HEK293 (cell line): ENCODE measurements around the gene CYP1B1.

Experiments used
- CTCF ChIA-PET: fragments of 350-600 bp; formaldehyde crosslinking; extraction: SDS; loops from one replicate; lab custom pipeline; 2021; ENCODE audit warnings: antibody characterized with exemption; lab: Yijun Ruan, JAX
- POLR2A ChIA-PET: fragments of 300-600 bp; formaldehyde crosslinking; extraction: SDS; loops from one replicate; lab custom pipeline; 2020; ENCODE audit warnings: antibody characterized with exemption, inconsistent platforms; lab: Yijun Ruan, JAX
- H3K27ac ChIP-seq: fragments of 200-500 bp; sonication (Bioruptor generic); 2 replicates; pipeline ENCODE4 v1.5.1; 2014; ENCODE audit warnings: low read depth, low read length, control low read depth, inconsistent platforms; ENCODE audit errors: extremely low read depth
- H3K36me3 ChIP-seq, 2 experiments: fragments of 200-500 bp in 1 of 2; sonication (Bioruptor generic) in 1 of 2; 1 replicate in 1 of 2; 2 replicates in 1 of 2; pipeline ENCODE4 v1.5.1; 2014 to 2017; ENCODE audit warnings: inconsistent platforms in 2 of 2, low read length in 2 of 2; ENCODE audit not compliant: control insufficient read depth in 2 of 2, insufficient read depth in 1 of 2
- H3K4me1 ChIP-seq: fragments of 200-500 bp; sonication (Bioruptor generic); 2 replicates; pipeline ENCODE4 v1.5.1; 2014; ENCODE audit warnings: mild to moderate bottlenecking, low read length, inconsistent platforms; ENCODE audit not compliant: control insufficient read depth, insufficient read depth
- H3K4me3 ChIP-seq: 2 replicates; pipeline ENCODE4 v1.5.1; 2011; ENCODE audit warnings: low read depth, mild to moderate bottlenecking, control low read depth, low read length, moderate library complexity
- H3K9me3 ChIP-seq: fragments of 200-500 bp; sonication (Bioruptor generic); 2 replicates; pipeline ENCODE4 v1.5.1; 2014; ENCODE audit warnings: low read depth, low read length, inconsistent platforms; ENCODE audit not compliant: control insufficient read depth, insufficient read depth
- INSM2 ChIP-seq: fragments of 450-650 bp; formaldehyde crosslinking; IDR thresholded peaks from 2 replicates; pipeline ENCODE4 v1.5.1; 2016; ENCODE audit warnings: missing biosample characterization, missing genetic modification characterization
- PRDM10 ChIP-seq: fragments of 450-650 bp; formaldehyde crosslinking; IDR thresholded peaks from 2 replicates; pipeline ENCODE4 v1.5.1; 2016; ENCODE audit warnings: missing biosample characterization, missing genetic modification characterization
- SP3 ChIP-seq: fragments of 450-650 bp; formaldehyde crosslinking; IDR thresholded peaks from 2 replicates; pipeline ENCODE4 v1.5.1; 2016; ENCODE audit warnings: missing biosample characterization, missing genetic modification characterization
- SP7 ChIP-seq: fragments of 450-650 bp; formaldehyde crosslinking; IDR thresholded peaks from 2 replicates; pipeline ENCODE4 v1.5.1; 2016; ENCODE audit warnings: missing biosample characterization, missing genetic modification characterization
- TCF7L2 ChIP-seq: IDR thresholded peaks from 2 replicates; pipeline ENCODE4 v1.6.1; 2011; ENCODE audit warnings: low read depth, mild to moderate bottlenecking, inconsistent platforms, low read length, moderate library complexity, borderline replicate concordance
- ZBTB17 ChIP-seq: fragments of 450-650 bp; formaldehyde crosslinking; IDR thresholded peaks from 2 replicates; pipeline ENCODE4 v1.5.1; 2016; ENCODE audit warnings: missing biosample characterization, missing genetic modification characterization
- ZBTB20 ChIP-seq: fragments of 450-650 bp; formaldehyde crosslinking; IDR thresholded peaks from 2 replicates; pipeline ENCODE4 v1.5.1; 2016; ENCODE audit warnings: missing biosample characterization, missing genetic modification characterization
- ZBTB21 ChIP-seq: fragments of 450-650 bp; formaldehyde crosslinking; IDR thresholded peaks from 2 replicates; pipeline ENCODE4 v1.5.1; 2017; ENCODE audit warnings: missing biosample characterization, missing genetic modification characterization
- ZFP37 ChIP-seq: fragments of 450-650 bp; formaldehyde crosslinking; IDR thresholded peaks from 2 replicates; pipeline ENCODE4 v1.5.1; 2016; ENCODE audit warnings: missing biosample characterization, missing genetic modification characterization
- ZNF24 ChIP-seq: fragments of 450-650 bp; formaldehyde crosslinking; IDR thresholded peaks from 2 replicates; pipeline ENCODE4 v1.5.1; 2016; ENCODE audit warnings: missing biosample characterization, missing genetic modification characterization
- ZNF335 ChIP-seq: fragments of 450-650 bp; formaldehyde crosslinking; conservative IDR thresholded peaks from 2 replicates; pipeline ENCODE4 v1.5.1; 2016; ENCODE audit warnings: missing biosample characterization, missing genetic modification characterization
- ZNF37A ChIP-seq: fragments of 450-650 bp; IDR thresholded peaks from 2 replicates; pipeline ENCODE4 v1.5.1; 2018; ENCODE audit warnings: missing biosample characterization, missing genetic modification characterization
- ZNF571 ChIP-seq: fragments of 450-650 bp; formaldehyde crosslinking; IDR thresholded peaks from 2 replicates; pipeline ENCODE4 v1.5.0; 2017; ENCODE audit warnings: missing biosample characterization, missing genetic modification characterization
- ZNF704 ChIP-seq: fragments of 450-650 bp; formaldehyde crosslinking; IDR thresholded peaks from 2 replicates; pipeline ENCODE4 v1.5.1; 2016; ENCODE audit warnings: missing biosample characterization, missing genetic modification characterization
- ZNF791 ChIP-seq: fragments of 450-650 bp; formaldehyde crosslinking; IDR thresholded peaks from 2 replicates; pipeline ENCODE4 v1.5.1; 2016; ENCODE audit warnings: missing biosample characterization, missing genetic modification characterization
- TF ChIP-seq, protein P1 (sequence below): fragments of 450-650 bp; formaldehyde crosslinking; conservative IDR thresholded peaks from 2 replicates; pipeline ENCODE4 v1.5.1; 2016; ENCODE audit warnings: low read depth, missing biosample characterization, missing genetic modification characterization
- TF ChIP-seq, protein P2 (sequence below): fragments of 450-650 bp; formaldehyde crosslinking; IDR thresholded peaks from 2 replicates; pipeline ENCODE4 v1.5.1; 2016; ENCODE audit warnings: missing biosample characterization, missing genetic modification characterization
- TF ChIP-seq, protein P3 (sequence below): fragments of 450-650 bp; formaldehyde crosslinking; IDR thresholded peaks from 2 replicates; pipeline ENCODE4 v1.5.1; 2016; ENCODE audit warnings: missing biosample characterization, missing genetic modification characterization
- TF ChIP-seq, protein P4 (sequence below): fragments of 450-650 bp; formaldehyde crosslinking; IDR thresholded peaks from 2 replicates; pipeline ENCODE4 v1.5.1; 2016; ENCODE audit warnings: missing biosample characterization, missing genetic modification characterization

Gene CYP1B1

DNA sequence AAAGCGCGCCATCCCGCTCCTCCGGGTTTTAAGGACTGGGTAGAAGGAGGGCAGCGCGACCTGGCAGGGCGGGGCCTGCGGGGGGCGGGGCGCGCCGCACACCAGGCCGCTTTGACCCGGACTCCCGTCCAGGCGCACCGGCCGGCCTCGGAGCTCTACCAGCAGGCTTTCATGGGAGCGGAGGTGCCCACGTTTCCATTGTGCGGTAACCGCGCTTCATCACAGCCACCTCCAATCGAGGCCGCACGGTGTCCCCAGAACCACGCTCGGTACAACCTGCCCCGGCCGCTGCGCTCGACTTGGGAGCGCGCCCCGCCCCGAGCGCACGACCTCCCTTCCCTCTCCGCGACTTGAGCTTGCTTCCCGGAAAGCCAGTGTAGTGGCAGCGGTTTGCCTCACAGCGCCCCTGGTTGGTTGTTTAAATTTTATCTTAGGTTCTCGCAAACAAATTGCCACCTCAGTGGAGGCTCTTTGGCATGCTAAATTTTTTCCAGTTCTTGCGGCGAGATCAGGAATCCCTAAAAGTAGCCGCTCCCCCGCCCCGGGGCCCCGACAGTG lies 280 bp upstream of the CYP1B1 start (continued):
- TF ChIP-seq, protein P1, sequence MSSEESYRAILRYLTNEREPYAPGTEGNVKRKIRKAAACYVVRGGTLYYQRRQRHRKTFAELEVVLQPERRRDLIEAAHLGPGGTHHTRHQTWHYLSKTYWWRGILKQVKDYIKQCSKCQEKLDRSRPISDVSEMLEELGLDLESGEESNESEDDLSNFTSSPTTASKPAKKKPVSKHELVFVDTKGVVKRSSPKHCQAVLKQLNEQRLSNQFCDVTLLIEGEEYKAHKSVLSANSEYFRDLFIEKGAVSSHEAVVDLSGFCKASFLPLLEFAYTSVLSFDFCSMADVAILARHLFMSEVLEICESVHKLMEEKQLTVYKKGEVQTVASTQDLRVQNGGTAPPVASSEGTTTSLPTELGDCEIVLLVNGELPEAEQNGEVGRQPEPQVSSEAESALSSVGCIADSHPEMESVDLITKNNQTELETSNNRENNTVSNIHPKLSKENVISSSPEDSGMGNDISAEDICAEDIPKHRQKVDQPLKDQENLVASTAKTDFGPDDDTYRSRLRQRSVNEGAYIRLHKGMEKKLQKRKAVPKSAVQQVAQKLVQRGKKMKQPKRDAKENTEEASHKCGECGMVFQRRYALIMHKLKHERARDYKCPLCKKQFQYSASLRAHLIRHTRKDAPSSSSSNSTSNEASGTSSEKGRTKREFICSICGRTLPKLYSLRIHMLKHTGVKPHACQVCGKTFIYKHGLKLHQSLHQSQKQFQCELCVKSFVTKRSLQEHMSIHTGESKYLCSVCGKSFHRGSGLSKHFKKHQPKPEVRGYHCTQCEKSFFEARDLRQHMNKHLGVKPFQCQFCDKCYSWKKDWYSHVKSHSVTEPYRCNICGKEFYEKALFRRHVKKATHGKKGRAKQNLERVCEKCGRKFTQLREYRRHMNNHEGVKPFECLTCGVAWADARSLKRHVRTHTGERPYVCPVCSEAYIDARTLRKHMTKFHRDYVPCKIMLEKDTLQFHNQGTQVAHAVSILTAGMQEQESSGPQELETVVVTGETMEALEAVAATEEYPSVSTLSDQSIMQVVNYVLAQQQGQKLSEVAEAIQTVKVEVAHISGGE = peak; percentile 6; the same call in 1 of the 2 replicates
- TF ChIP-seq PRDM10 (tag by site-specific recombination) (peak; percentile 38; the same call in 1 of the 2 replicates), SP7 (tag by site-specific recombination) (peak; percentile 47; the same call in 1 of the 2 replicates), ZNF571 (tag by site-specific recombination) (no peak), ZBTB20 (peak; percentile 86), ZBTB21 (no peak), ZBTB17 (tag by site-specific recombination) (peak; percentile 68), ZNF335 (peak; percentile 75), ZNF24 (tag by site-specific recombination) (peak; percentile 14; the same call in 1 of the 2 replicates), SP3 (tag by site-specific recombination) (peak; percentile 57), ZNF37A (tag by site-specific recombination) (no peak), ZFP37 (tag by site-specific recombination) (0 out of 2 replicates have a peak, but pooled peaks have one; percentile 36)
- TF ChIP-seq, protein P2, sequence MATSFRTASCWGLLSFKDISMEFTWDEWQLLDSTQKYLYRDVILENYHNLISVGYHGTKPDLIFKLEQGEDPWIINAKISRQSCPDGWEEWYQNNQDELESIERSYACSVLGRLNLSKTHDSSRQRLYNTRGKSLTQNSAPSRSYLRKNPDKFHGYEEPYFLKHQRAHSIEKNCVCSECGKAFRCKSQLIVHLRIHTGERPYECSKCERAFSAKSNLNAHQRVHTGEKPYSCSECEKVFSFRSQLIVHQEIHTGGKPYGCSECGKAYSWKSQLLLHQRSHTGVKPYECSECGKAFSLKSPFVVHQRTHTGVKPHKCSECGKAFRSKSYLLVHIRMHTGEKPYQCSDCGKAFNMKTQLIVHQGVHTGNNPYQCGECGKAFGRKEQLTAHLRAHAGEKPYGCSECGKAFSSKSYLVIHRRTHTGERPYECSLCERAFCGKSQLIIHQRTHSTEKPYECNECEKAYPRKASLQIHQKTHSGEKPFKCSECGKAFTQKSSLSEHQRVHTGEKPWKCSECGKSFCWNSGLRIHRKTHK (tag by site-specific recombination) = no peak
- TF ChIP-seq, protein P3, sequence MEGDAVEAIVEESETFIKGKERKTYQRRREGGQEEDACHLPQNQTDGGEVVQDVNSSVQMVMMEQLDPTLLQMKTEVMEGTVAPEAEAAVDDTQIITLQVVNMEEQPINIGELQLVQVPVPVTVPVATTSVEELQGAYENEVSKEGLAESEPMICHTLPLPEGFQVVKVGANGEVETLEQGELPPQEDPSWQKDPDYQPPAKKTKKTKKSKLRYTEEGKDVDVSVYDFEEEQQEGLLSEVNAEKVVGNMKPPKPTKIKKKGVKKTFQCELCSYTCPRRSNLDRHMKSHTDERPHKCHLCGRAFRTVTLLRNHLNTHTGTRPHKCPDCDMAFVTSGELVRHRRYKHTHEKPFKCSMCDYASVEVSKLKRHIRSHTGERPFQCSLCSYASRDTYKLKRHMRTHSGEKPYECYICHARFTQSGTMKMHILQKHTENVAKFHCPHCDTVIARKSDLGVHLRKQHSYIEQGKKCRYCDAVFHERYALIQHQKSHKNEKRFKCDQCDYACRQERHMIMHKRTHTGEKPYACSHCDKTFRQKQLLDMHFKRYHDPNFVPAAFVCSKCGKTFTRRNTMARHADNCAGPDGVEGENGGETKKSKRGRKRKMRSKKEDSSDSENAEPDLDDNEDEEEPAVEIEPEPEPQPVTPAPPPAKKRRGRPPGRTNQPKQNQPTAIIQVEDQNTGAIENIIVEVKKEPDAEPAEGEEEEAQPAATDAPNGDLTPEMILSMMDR (tag by site-specific recombination) = peak; percentile 87

DNA sequence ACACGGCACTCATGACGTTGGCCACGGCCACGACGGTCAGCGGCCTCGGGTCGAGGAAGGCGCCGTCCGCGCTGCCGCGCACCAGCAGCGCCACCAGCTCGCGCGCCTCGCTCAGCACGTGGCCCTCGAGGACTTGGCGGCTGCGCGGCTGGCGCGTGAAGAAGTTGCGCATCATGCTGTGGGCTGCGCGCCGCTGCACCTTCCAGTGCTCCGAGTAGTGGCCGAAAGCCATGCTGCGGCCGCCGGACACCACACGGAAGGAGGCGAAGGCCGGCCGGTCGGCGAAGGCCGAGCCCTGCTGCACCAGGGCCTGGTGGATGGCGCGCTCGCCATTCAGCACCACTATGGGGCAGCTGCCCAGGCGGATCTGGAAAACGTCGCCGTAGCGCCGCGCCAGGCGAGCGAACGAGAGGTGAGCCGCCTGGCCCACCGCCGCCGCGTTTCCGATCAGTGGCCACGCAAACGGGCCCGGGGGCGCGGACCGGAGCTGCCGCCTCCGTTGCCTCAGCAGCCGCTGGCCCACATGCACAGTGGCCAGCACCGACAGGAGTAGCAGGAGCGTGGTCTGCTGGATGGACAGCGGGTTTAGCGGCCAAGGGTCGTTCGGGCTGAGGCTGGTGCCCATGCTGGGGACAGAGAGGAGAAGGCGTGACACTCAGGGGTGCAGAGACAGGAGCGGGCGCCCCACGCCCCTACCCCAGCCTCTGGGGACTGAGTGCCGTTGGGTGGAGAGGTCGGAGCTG lies 1.0 kb downstream of the CYP1B1 start:
- no peak overlapping the region for H3K4me3 ChIP-seq
- ChIA-PET CTCF (interaction anchor here (0.6 to 0.7 kb wide), 2 partner anchors 632 to 696 kb away, joined by 3 to 4 read pairs; no protein-coding TSS in a partner anchor), POLR2A (no interaction called here)
- peaks cover 4% of the 10 kb centered on the region for H3K4me1 ChIP-seq
- no peaks in the 10 kb centered on the region for H3K36me3 ChIP-seq
- TF ChIP-seq TCF7L2 (no peak), ZNF704 (tag by site-specific recombination) (no peak), INSM2 (no peak), ZNF791 (no peak)
- TF ChIP-seq, protein P4, sequence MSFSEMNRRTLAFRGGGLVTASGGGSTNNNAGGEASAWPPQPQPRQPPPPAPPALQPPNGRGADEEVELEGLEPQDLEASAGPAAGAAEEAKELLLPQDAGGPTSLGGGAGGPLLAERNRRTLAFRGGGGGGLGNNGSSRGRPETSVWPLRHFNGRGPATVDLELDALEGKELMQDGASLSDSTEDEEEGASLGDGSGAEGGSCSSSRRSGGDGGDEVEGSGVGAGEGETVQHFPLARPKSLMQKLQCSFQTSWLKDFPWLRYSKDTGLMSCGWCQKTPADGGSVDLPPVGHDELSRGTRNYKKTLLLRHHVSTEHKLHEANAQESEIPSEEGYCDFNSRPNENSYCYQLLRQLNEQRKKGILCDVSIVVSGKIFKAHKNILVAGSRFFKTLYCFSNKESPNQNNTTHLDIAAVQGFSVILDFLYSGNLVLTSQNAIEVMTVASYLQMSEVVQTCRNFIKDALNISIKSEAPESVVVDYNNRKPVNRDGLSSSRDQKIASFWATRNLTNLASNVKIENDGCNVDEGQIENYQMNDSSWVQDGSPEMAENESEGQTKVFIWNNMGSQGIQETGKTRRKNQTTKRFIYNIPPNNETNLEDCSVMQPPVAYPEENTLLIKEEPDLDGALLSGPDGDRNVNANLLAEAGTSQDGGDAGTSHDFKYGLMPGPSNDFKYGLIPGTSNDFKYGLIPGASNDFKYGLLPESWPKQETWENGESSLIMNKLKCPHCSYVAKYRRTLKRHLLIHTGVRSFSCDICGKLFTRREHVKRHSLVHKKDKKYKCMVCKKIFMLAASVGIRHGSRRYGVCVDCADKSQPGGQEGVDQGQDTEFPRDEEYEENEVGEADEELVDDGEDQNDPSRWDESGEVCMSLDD = no peak
- no peaks in the 10 kb centered on the region for H3K9me3 ChIP-seq
- no peak overlapping the region for H3K27ac ChIP-seq
